ENCODE data around the gene ITSN1.

DNA sequence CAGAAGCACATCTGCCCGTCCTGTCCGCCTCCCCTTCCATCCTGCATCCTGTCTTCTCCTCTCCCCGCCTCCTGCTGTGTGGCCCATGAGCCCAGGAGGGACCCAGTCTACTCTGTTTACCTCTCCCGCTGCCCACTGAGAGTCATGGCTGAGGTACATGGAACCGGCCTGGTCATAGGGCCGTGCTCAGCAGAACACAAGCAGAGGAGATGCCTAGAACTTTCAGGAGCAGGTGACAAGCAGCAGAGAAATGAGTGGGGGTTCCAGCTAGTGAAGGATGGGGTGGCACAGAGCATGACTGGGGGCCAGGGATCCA, 202.5 kb downstream of the ITSN1 start:
- TF ChIP-seq, protein P1, sequence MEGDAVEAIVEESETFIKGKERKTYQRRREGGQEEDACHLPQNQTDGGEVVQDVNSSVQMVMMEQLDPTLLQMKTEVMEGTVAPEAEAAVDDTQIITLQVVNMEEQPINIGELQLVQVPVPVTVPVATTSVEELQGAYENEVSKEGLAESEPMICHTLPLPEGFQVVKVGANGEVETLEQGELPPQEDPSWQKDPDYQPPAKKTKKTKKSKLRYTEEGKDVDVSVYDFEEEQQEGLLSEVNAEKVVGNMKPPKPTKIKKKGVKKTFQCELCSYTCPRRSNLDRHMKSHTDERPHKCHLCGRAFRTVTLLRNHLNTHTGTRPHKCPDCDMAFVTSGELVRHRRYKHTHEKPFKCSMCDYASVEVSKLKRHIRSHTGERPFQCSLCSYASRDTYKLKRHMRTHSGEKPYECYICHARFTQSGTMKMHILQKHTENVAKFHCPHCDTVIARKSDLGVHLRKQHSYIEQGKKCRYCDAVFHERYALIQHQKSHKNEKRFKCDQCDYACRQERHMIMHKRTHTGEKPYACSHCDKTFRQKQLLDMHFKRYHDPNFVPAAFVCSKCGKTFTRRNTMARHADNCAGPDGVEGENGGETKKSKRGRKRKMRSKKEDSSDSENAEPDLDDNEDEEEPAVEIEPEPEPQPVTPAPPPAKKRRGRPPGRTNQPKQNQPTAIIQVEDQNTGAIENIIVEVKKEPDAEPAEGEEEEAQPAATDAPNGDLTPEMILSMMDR (IDR thresholded peaks at IDR 0.05): no peak
- TF ChIP-seq SIN3A (IDR thresholded peaks at IDR 0.05; ENCODE audit: borderline replicate concordance, insufficient read depth, low read depth, low read length): no peak
